NCI-H187 (cell line): ENCODE measurements around the gene TRMT1.

Experiments used
- DNase-seq, 2 experiments: peaks; one replicate each; lab custom pipeline; 2025; lab: John Stamatoyannopoulos, UW

TRMT1 gene

GRCh38 chr19:13102416-13102665 is 14.2 kb downstream of the TRMT1 start:
- no peak for DNase-seq

GRCh38 chr19:13101590-13102415 is 14.7 kb downstream of the TRMT1 start:
- no peak for DNase-seq

GRCh38 chr19:13100841-13101589 is 15.5 kb downstream of the TRMT1 start:
- no peak for DNase-seq

GRCh38 chr19:13100031-13100588 is 16.4 kb downstream of the TRMT1 start:
- DNase-seq = no peak

- no peak for DNase-seq
Observed at GRCh38 chr19:13099073-13099999, 17.2 kb downstream of the TRMT1 start.

- DNase-seq = no peak
Observed at GRCh38 chr19:13098277-13099072, 18.1 kb downstream of the TRMT1 start.

GRCh38 chr19:13097463-13098258 is 18.9 kb downstream of the TRMT1 start:
- DNase-seq = no peak

GRCh38 chr19:13097033-13097462 is 19.5 kb downstream of the TRMT1 start:
- no peak for DNase-seq

GRCh38 chr19:13095934-13096927 is 20.3 kb downstream of the TRMT1 start:
- no peak for DNase-seq

GRCh38 chr19:13095393-13095784 is 21.2 kb downstream of the TRMT1 start:
- DNase-seq = no peak

- DNase-seq = no peak
Observed at GRCh38 chr19:13094771-13095392, 21.7 kb downstream of the TRMT1 start.

- no peak for DNase-seq
Observed at GRCh38 chr19:13094106-13094504, 22.4 kb downstream of the TRMT1 start.

- DNase-seq = peak; percentile 1 to 29
Observed at GRCh38 chr19:13093407-13094105, 23.0 kb downstream of the TRMT1 start.

- no peak for DNase-seq
Observed at GRCh38 chr19:13092606-13093235, 23.8 kb downstream of the TRMT1 start.

GRCh38 chr19:13092158-13092543 is 24.4 kb downstream of the TRMT1 start:
- no peak for DNase-seq

GRCh38 chr19:13091400-13092157 is 25.0 kb downstream of the TRMT1 start:
- no peak for DNase-seq
